Measurements from ENCODE around the gene TNN.

- TF ChIP-seq EZH2phosphoT487 (IDR thresholded peaks at IDR 0.05; ENCODE audit: insufficient read depth, low read depth) (no peak), EZH2 (IDR thresholded peaks at IDR 0.05; ENCODE audit: insufficient read depth, poor library complexity, severe bottlenecking) (no peak)
Measured at GRCh38 chr1:175166746-175167145, 99.1 kb downstream of the TNN start.
